HepG2 (cell line): ENCODE results near the gene DNAJC21. TPM values are rescaled to one million over a fixed set of nuclear protein-coding genes. Genes with fewer than 3 reads are reported as not detected.

ENCODE experiments used
- ATAC-seq: fragments of 200-7000 bp; cut with Tn5 transposase; 3 replicates; pipeline ENCODE4 v1.9.1; 2020; ENCODE audit warnings: mild to moderate bottlenecking, moderate library complexity
- BruUV-seq: library from RNA; stranded (reverse); fragments of 400-500 nt; replicated peaks from 2 replicates; lab custom pipeline; 2021; lab: Mats Ljungman, UMichigan
- CTCF ChIA-PET: fragments of 300-600 bp; formaldehyde crosslinking; extraction: SDS; loops from one replicate; lab custom pipeline; 2021; ENCODE audit warnings: low total read pairs, inconsistent platforms, low intra/inter-chr PET ratio; lab: Yijun Ruan, JAX
- POLR2A ChIA-PET: fragments of 350-600 bp; sonication (Branson Sonifier 250); formaldehyde crosslinking; loops from one replicate; lab custom pipeline; 2020; ENCODE audit warnings: antibody characterized with exemption, inconsistent platforms; lab: Yijun Ruan, JAX
- DNase-seq: peaks from one replicate; pipeline ENCODE4 v3.0.0-alpha.2; 2015; ENCODE audit warnings: low spot score
- FAIRE-seq: peaks from 3 replicates; lab custom pipeline; 2011; peaks lifted over from hg19 to GRCh38; lab: Jason Lieb, UNC
- H2AFZ ChIP-seq: one replicate; pipeline ENCODE4 v1.6.1; 2011; ENCODE audit warnings: low read length, inconsistent platforms
- H3K27ac ChIP-seq: fragments of 300-600 bp; 3 replicates; pipeline ENCODE4 v1.8.0; 2011; ENCODE audit warnings: mixed run types, mild to moderate bottlenecking, mixed read lengths, low read length, inconsistent platforms; ENCODE audit not compliant: insufficient read depth; ENCODE audit errors: extremely low read length
- H3K27me3 ChIP-seq, 2 experiments: fragments of 200-600 bp in 1 of 2; 2 replicates in 1 of 2; 3 replicates in 1 of 2; pipeline versions ENCODE4 v1.6.0 to v1.8.0; 2011; ENCODE audit warnings: low read length in 2 of 2, mild to moderate bottlenecking in 2 of 2, moderate library complexity in 2 of 2, inconsistent platforms in 1 of 2; ENCODE audit not compliant: insufficient read depth in 2 of 2, control insufficient read depth in 1 of 2
- H3K36me3 ChIP-seq, 2 experiments: fragments of 200-600 bp in 1 of 2; replicated peaks in 1 of 2; 2 replicates in 1 of 2; 3 replicates in 1 of 2; pipeline versions ENCODE4 v1.5.1 to v1.8.0; 2011; ENCODE audit warnings: low read length in 2 of 2, inconsistent platforms in 1 of 2; ENCODE audit not compliant: insufficient read depth in 2 of 2, control insufficient read depth in 1 of 2
- H3K4me1 ChIP-seq: 2 replicates; pipeline ENCODE4 v1.5.1; 2012; ENCODE audit warnings: low read length, inconsistent platforms; ENCODE audit not compliant: insufficient read depth
- H3K4me2 ChIP-seq: 2 replicates; pipeline ENCODE4 v1.6.0; 2011; ENCODE audit warnings: low read depth, low read length, inconsistent platforms
- H3K4me3 ChIP-seq, 3 experiments: fragments of 200-600 bp in 1 of 3; sonication (generic), shearing (Covaris generic) in 1 of 3; replicated peaks in 1 of 3; 2 replicates each; pipeline ENCODE4 v1.5.1; 2011 to 2016; ENCODE audit warnings: low read length in 3 of 3, inconsistent platforms in 2 of 3, low read depth in 2 of 3, mild to moderate bottlenecking in 2 of 3, control low read depth in 1 of 3, mixed read lengths in 1 of 3; ENCODE audit not compliant: insufficient read depth in 1 of 3
- H3K79me2 ChIP-seq: one replicate; pipeline ENCODE4 v1.6.1; 2011; ENCODE audit warnings: low read length, inconsistent platforms; ENCODE audit not compliant: insufficient read depth
- H3K9ac ChIP-seq: 2 replicates; pipeline ENCODE4 v1.6.0; 2011; ENCODE audit warnings: mild to moderate bottlenecking, low read depth, low read length, inconsistent platforms; ENCODE audit not compliant: insufficient read depth
- H3K9me3 ChIP-seq: 2 replicates; pipeline ENCODE4 v1.5.1; 2012; ENCODE audit warnings: mild to moderate bottlenecking, low read length
- H4K20me1 ChIP-seq: 2 replicates; pipeline ENCODE4 v1.6.0; 2011; ENCODE audit warnings: inconsistent platforms, mild to moderate bottlenecking, low read length, moderate library complexity; ENCODE audit not compliant: insufficient read depth
- GABPB1 ChIP-seq: IDR thresholded peaks from 2 replicates; pipeline ENCODE4 v1.6.1; 2016; ENCODE audit warnings: mild to moderate bottlenecking, missing genetic modification reagents, moderate library complexity, missing compliant biosample characterization
- RBAK ChIP-seq: sonication (generic); formaldehyde crosslinking; IDR thresholded peaks from 2 replicates; pipeline ENCODE4 v1.5.1; 2020; ENCODE audit warnings: mild to moderate bottlenecking, missing genetic modification reagents
- TBL1XR1 ChIP-seq: fragments of 150-350 bp; IDR thresholded peaks from 2 replicates; pipeline ENCODE4 v1.6.1; 2014; ENCODE audit warnings: borderline replicate concordance, low read length; ENCODE audit not compliant: partially characterized antibody
- TIGD3 ChIP-seq: sonication (generic); formaldehyde crosslinking; IDR thresholded peaks from 2 replicates; pipeline ENCODE4 v1.5.1; 2020; ENCODE audit warnings: mild to moderate bottlenecking, missing genetic modification reagents, borderline replicate concordance
- UBTF ChIP-seq: sonication (generic); formaldehyde crosslinking; IDR thresholded peaks from 2 replicates; pipeline ENCODE4 v1.4.0; 2020; ENCODE audit warnings: mild to moderate bottlenecking, missing genetic modification reagents
- ZNF138 ChIP-seq: sonication (generic); formaldehyde crosslinking; IDR thresholded peaks from 2 replicates; pipeline ENCODE4 v1.5.0; 2020; ENCODE audit warnings: mild to moderate bottlenecking, low read depth, missing genetic modification reagents
- ZNF451 ChIP-seq: sonication (generic); formaldehyde crosslinking; IDR thresholded peaks from 2 replicates; pipeline ENCODE4 v1.5.0; 2020; ENCODE audit warnings: mild to moderate bottlenecking, missing genetic modification reagents
- ZNF503 ChIP-seq: sonication (generic); formaldehyde crosslinking; IDR thresholded peaks from 2 replicates; pipeline ENCODE4 v1.4.0; 2020; ENCODE audit warnings: missing genetic modification reagents
- ZSCAN22 ChIP-seq: sonication (generic); formaldehyde crosslinking; IDR thresholded peaks from 2 replicates; pipeline ENCODE4 v1.4.0; 2020; ENCODE audit warnings: mild to moderate bottlenecking, missing genetic modification reagents
- in situ Hi-C: cut with HindIII; loops from 2 replicates; pipeline ENCODE4 v1.10.0; 2017; ENCODE audit warnings: low pct_unique_long_range_greater_than_20kb; ENCODE audit not compliant: extremely low pct_ligation_motif_present
- intact Hi-C: fragments of 100-400 bp; cut with micrococcal nuclease; formaldehyde crosslinking; loops from one replicate; pipeline ENCODE4 v1.10.0; 2022; ENCODE audit not compliant: unreplicated experiment
- polyA plus RNA-seq, 8 experiments: library from polyadenylated mRNA; depleted of rRNA in 3 of 8; stranded (reverse) in 7 of 8; unstranded in 1 of 8; fragments of >200 nt; fragmentation: Illumina TruSeq in 4 of 8; extraction: Trizol in 4 of 8; gene quantifications; 2 replicates each; pipeline versions ENCODE4 v1.2.1 to v1.2.3, GENCODE V29; 2011 to 2016; ENCODE audit warnings: low read depth in 4 of 8, missing spikeins in 1 of 8, mixed read lengths in 1 of 8; ENCODE audit not compliant: insufficient read depth in 1 of 8
- total RNA-seq, 5 experiments: library from RNA; depleted of rRNA; stranded (reverse); fragments of >200 nt; fragmentation: Illumina TruSeq; extraction: Trizol; gene quantifications; 2 replicates each; pipeline ENCODE4 v1.2.3, GENCODE V29; 2016; ENCODE audit warnings: low read depth in 1 of 5

Gene DNAJC21
- total and polyA plus RNA-seq, 2 of the 13 experiments (the other 11 are each of a cell fraction or from before 2014, with no cell fraction given): 10.9 to 41.6 TPM

GRCh38 chr5:34895641-34896419, 33.5 kb upstream of the DNAJC21 start (continued):
- TF ChIP-seq ZNF503 (CRISPR knock-in tag) (no peak), GABPB1 (no peak)

GRCh38 chr5:34897646-34898045, 31.7 kb upstream of the DNAJC21 start:
- H3K27me3 ChIP-seq: no peaks in the 10 kb centered on the region
- peaks cover 14% of the 10 kb centered on the region for H3K4me1 ChIP-seq
- no peaks in the 10 kb centered on the region for H3K36me3 ChIP-seq
- H3K27ac ChIP-seq: no peak overlapping the region
- DNase-seq (no peak), FAIRE-seq (no peak), ATAC-seq (no peak)
- ChIA-PET POLR2A (interaction anchor here (1.3 kb wide), 1 partner anchor 17 kb away, joined by 3 read pairs; the partner anchor contains the start of gene RAD1), CTCF (interaction anchor here (0.9 to 3.6 kb wide), 5 partner anchors 372 to 423 kb away, joined by 3 to 20 read pairs (median 10); no protein-coding TSS in a partner anchor)
- H3K79me2 ChIP-seq: no peaks in the 10 kb centered on the region
- H2AFZ ChIP-seq: no peak overlapping the region
- in situ Hi-C loops: loop anchor here (5.0 kb wide), 1 partner anchor 410 kb away; no protein-coding TSS in a partner anchor
- H4K20me1 ChIP-seq: no peaks in the 10 kb centered on the region
- no TSS peak for BruUV-seq
- no peak overlapping the region for H3K9ac ChIP-seq
- TF ChIP-seq TBL1XR1 (no peak), RBAK (CRISPR knock-in tag) (no peak), UBTF (CRISPR knock-in tag) (no peak), ZNF138 (no peak), ZNF451 (CRISPR knock-in tag) (no peak), TIGD3 (CRISPR knock-in tag) (no peak), ZSCAN22 (CRISPR knock-in tag) (no peak)
- H3K4me3 ChIP-seq: no peak overlapping the region
- intact Hi-C loops: loop anchor here (1.0 to 2.0 kb wide), 5 partner anchors 58 to 423 kb away; partner anchors contain the start of genes RAI14 and TTC23L
- H3K4me2 ChIP-seq: no peak overlapping the region
- H3K9me3 ChIP-seq: no peaks in the 10 kb centered on the region
